GM19043 (cell line): ENCODE data around the gene RBM27.
"Not testable (repeated sequence)": the region's sequence is repeated elsewhere in the genome, so short reads cannot be mapped to it uniquely, and the experiment has no call there.

Source experiments
- ATAC-seq: cut with Tn5 transposase; IDR thresholded peaks from one replicate; pipeline ENCODE4 v1.9.1; 2021; ENCODE audit warnings: low read depth; ENCODE audit not compliant: unreplicated experiment

Gene RBM27

GRCh38 chr5:146203011-146203871 lies at the start of gene RBM27:
TSS of gene RBM27 (plus strand) at chr5:146203605. CDS start at chr5:146203766, 161 bp downstream.
- ATAC-seq = peak; percentile 99

GRCh38 chr5:146158255-146158654 lies 45.1 kb upstream of the RBM27 start:
- no peak for ATAC-seq

- no peak for ATAC-seq
These were observed 39.0 kb upstream of the RBM27 start for GRCh38 chr5:146164382-146164781.

GRCh38 chr5:146165460-146165859 lies 37.9 kb upstream of the RBM27 start:
- no peak for ATAC-seq

- ATAC-seq = no peak
These were observed 37.5 kb upstream of the RBM27 start for GRCh38 chr5:146165903-146166302.

GRCh38 chr5:146169076-146169475 lies 34.3 kb upstream of the RBM27 start:
- no peak for ATAC-seq

- ATAC-seq = peak; percentile 55
These were observed 30.4 kb upstream of the RBM27 start for GRCh38 chr5:146173049-146173448.

- peak; percentile 93 for ATAC-seq
These were observed 29.8 kb upstream of the RBM27 start for GRCh38 chr5:146173597-146173996.

- no peak for ATAC-seq
These were observed 26.6 kb upstream of the RBM27 start for GRCh38 chr5:146176805-146177204.

- no peak for ATAC-seq
These were observed 23.7 kb upstream of the RBM27 start for GRCh38 chr5:146179696-146180095.

GRCh38 chr5:146183403-146183802 lies 20.0 kb upstream of the RBM27 start:
- ATAC-seq = not testable (repeated sequence)

GRCh38 chr5:146185161-146185560 lies 18.2 kb upstream of the RBM27 start:
- no peak for ATAC-seq

GRCh38 chr5:146188358-146188757 lies 15.0 kb upstream of the RBM27 start:
- no peak for ATAC-seq

- no peak for ATAC-seq
These were observed 10.8 kb upstream of the RBM27 start for GRCh38 chr5:146192571-146193043.

- no peak for ATAC-seq
These were observed 10.1 kb upstream of the RBM27 start for GRCh38 chr5:146193285-146193684.

GRCh38 chr5:146194997-146195396 lies 8.4 kb upstream of the RBM27 start:
- ATAC-seq = not testable (repeated sequence)

- ATAC-seq = no peak
These were observed 6.9 kb upstream of the RBM27 start for GRCh38 chr5:146196459-146197048.

- ATAC-seq = no peak
These were observed 4.1 kb upstream of the RBM27 start for GRCh38 chr5:146199176-146199815.

GRCh38 chr5:146201795-146202194 lies 1.6 kb upstream of the RBM27 start:
- not testable (repeated sequence) for ATAC-seq

GRCh38 chr5:146203872-146204192 lies 427 bp downstream of the RBM27 start:
- no peak for ATAC-seq

GRCh38 chr5:146205499-146206202 lies 2.2 kb downstream of the RBM27 start:
- ATAC-seq = no peak
